Stimulated activated CD8-positive, alpha-beta memory T cell treated with anti-CD3 and anti-CD28 coated beads, Interleukin-7, amount 100 ng/mL, for 1 hour (primary cell): ENCODE measurements around the gene KCNS1.

Experiments
- DNase-seq, 2 donors: peaks; one replicate each; pipeline ENCODE4 v3.0.0-alpha.2; 2020; ENCODE audit warnings: low read depth in 2 of 2

Gene KCNS1

GRCh38 chr20:45109634-45110033 lies 8.7 kb upstream of the KCNS1 start:
- DNase-seq: no peak

GRCh38 chr20:45105317-45105716 lies 4.4 kb upstream of the KCNS1 start:
- DNase-seq: no peak

- no peak for DNase-seq
Observed at GRCh38 chr20:45104786-45105185, 3.9 kb upstream of the KCNS1 start.

- DNase-seq: no peak
Observed at GRCh38 chr20:45103072-45103471, 2.1 kb upstream of the KCNS1 start.

- no peak for DNase-seq
Observed at GRCh38 chr20:45101333-45101850, 465 bp upstream of the KCNS1 start.

GRCh38 chr20:45098103-45098773 lies 2.7 kb downstream of the KCNS1 start:
- DNase-seq: no peak

GRCh38 chr20:45097485-45098102 lies 3.3 kb downstream of the KCNS1 start:
- peak in 1 of 2 donors; percentile 11 for DNase-seq

- no peak for DNase-seq
Observed at GRCh38 chr20:45096781-45097180, 4.1 kb downstream of the KCNS1 start.

GRCh38 chr20:45095805-45096238 lies 5.1 kb downstream of the KCNS1 start:
- peak; percentile 11 to 21 for DNase-seq

- DNase-seq: no peak
Observed at GRCh38 chr20:45094864-45095574, 5.9 kb downstream of the KCNS1 start.

- no peak for DNase-seq
Observed at GRCh38 chr20:45094201-45094600, 6.7 kb downstream of the KCNS1 start.

- no peak for DNase-seq
Observed at GRCh38 chr20:45092898-45093297, 8.0 kb downstream of the KCNS1 start.

- DNase-seq: no peak
Observed at GRCh38 chr20:45091366-45091765, 9.6 kb downstream of the KCNS1 start.

- no peak for DNase-seq
Observed at GRCh38 chr20:45090481-45090880, 10.4 kb downstream of the KCNS1 start.

GRCh38 chr20:45088247-45088646 lies 12.7 kb downstream of the KCNS1 start:
- no peak for DNase-seq

GRCh38 chr20:45087814-45088213 lies 13.1 kb downstream of the KCNS1 start:
- DNase-seq: no peak

GRCh38 chr20:45087097-45087790 lies 13.7 kb downstream of the KCNS1 start:
- no peak for DNase-seq

GRCh38 chr20:45085867-45086266 lies 15.1 kb downstream of the KCNS1 start:
- no peak for DNase-seq

GRCh38 chr20:45085289-45085688 lies 15.6 kb downstream of the KCNS1 start:
- DNase-seq: no peak

- DNase-seq: no peak
Observed at GRCh38 chr20:45083127-45083526, 17.8 kb downstream of the KCNS1 start.

- DNase-seq: no peak
Observed at GRCh38 chr20:45082468-45082867, 18.5 kb downstream of the KCNS1 start.
